NCI-H2107 (cell line): ENCODE results near the gene GALNTL6.

Experiments
- DNase-seq: peaks from one replicate; lab custom pipeline; 2025; lab: John Stamatoyannopoulos, UW

GALNTL6 gene

GRCh38 chr4:172989984-172990820, 1177.0 kb downstream of the GALNTL6 start:
- no peak for DNase-seq

DNA sequence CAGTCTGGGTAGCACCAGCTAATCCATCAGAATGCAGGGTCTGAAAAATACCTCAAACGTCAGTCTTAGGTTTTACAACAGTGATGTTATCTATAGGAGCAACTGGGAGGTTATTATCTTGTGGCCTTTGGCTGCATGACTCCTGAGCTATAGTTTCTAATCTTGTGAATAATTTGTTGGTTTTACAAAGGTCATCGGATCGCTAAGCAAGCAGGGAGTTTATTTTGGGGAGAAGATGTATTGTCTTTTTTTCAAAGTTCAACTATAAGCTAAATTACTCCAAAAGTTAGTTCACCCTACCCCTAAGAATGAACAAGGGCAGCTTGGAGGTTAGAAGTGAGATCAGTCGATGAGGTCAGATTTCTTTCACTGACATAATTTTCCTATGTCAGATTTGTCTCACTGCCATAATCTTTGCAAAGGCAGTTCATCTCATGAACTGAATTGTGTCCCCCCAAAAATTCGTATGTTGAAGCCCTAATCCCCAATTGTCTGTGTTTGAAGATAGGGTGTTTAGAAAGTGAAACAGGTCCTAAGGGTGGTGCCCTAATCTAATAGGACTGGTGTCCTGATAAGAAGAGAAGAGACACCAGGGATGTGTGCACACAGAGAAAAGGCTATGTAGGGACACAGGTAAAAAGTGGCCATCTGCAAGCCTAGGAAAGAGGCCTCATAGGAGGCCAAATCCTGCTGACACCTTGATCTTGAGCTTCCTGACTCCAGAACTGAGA, 1179.6 kb downstream of the GALNTL6 start:
- DNase-seq, result no peak

DNA sequence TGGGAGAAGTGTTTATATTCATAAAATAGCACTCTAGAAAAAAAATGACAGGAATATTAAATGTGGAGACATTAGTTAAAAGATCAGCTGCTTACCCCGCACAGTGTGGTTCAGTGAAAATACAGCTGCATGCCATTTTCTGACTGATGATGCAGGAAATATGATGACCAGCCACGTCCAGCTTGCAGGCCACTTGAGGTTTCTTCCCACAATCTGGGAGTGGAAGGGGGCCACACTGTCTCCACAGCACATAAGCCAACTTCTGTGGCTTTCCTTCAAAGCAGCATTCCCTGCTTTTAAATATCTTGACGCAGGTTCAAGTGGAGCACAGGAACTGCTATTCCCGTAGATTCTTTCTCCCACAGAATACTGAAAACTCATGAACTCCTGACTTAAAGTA, 1182.0 kb downstream of the GALNTL6 start:
- no peak for DNase-seq

GRCh38 chr4:172995704-172996103, 1182.5 kb downstream of the GALNTL6 start:
- DNase-seq, result no peak

DNA sequence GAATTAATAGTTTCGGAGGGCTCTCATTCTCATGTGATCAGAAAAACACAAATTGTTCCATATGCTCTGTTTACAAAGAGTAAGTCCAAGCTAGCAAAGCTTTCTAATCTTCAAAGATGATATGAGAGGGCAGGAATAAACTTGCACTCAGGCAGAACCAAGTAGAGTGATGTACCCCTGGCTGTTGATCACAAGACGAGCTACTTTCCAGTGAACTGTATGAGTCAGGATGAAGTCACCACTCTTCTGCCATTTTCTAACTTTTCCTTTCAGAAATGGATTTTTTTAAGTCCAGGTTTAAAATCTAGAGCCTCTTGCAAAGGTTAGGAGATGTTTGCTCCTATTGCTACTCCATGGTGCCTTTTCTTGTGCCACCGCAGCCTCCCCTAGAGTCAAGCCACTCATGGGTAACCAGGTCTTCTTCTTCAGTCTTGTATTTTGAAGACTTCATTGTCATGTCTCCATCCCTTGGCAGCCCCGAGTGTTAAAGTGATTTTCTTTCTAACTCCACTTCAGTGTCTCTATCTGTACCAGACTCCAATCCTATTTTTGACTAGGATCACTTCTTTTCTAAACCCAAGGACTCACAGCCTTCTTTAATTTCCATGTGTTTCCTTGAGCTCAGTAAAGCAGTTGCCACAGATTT, 1183.5 kb downstream of the GALNTL6 start:
- no peak for DNase-seq

DNA sequence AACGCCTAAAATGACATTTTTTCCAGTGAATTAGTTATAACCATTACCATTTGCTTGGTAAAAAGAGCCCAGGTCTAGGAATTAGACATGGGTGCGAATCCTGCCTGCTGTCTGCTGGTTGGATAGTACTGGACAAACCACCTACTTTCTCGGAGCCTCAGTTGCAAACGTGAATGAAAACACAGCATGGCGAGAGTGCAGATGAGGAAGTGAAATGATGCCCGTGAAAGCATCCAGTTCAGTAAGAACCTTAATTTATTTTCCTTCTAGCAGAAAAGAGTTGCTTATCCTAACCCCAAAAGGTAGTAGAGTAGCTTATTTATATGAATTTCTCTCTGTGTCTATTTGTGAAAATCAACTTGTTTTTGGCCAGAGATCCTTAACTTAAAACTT, 1184.0 kb downstream of the GALNTL6 start:
- DNase-seq, result no peak

DNA sequence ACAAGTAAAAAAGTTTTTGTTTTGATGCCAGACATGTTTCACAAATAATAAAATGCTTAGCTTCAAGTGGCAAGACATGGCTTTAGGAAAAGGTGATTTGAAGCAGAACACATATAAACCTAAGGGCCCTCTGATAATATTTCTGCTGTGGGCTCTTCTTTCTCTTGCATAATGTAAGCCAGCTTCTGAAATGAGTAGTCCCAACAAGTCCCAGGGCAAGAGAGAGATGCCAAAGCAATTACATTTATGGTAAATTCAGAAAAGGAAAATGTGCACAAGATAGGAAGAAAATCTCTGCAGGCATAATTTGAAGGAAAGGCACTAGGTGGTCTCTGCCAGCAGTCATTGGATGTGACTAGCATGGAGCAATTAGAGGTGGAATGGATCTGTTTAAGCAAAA, 1184.7 kb downstream of the GALNTL6 start:
- DNase-seq, result no peak

DNA sequence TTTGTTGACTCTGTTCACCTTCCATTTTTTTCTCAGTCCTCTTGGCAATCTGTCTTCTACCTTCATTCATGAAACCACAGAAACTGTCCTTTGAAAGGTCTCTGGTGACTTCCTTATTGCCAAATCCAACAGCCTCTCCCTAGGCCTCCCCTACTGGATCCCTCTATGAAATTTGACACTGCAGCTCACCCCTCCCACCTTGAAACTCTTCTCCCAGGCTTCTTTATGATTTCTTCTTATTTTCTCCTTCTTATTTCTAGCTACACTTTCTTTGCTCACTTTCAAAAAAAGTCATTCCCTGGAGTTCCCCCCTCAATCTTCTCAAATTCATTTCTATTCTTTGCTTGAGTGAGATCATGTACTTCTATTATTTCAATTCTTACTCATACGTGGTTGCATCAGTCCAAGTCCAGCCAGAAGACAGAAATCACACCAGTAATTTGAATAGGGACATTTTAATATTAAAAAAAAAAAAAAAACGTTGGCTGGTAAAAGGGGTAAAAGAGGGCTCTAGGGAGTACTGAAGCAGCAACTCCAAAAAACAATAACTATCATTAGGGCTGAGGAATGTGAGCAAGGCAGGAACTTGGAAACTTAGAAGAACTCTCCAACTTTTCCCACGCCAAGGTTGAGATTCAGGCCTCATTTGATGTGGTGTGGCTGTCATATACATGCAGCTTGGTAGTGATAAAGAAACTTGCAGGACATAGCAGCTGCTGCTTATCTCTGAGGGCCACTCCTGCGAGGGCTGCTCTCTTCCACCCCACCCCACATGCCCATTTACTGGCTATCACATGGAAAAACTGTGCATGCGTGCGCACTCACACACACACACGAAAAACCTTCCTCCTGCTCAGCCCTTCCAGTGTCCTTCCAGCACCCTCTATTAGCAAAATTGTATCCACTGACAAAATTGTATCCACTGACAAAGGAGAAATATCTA, 1185.6 kb downstream of the GALNTL6 start:
- no peak for DNase-seq

DNA sequence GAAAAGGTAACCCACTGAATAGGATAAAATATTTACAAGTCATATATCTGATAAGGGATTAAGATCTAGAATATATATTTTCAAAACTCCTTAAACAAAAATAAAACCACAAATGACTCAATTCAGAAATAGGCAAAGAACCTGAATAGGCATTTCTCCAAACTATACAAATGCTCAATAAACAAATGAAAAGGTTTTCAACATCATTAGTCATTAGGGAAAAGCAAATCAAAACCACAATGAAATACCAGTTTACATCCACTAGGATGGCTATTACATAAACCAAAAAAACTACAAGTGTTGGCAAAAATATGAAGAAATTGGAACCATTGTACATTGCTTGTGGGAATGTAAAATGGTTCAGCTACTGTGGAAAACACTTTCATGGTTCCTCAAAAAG, 1188.4 kb downstream of the GALNTL6 start:
- DNase-seq, result no peak

- no peak for DNase-seq
Measured at GRCh38 chr4:173002830-173003561, 1189.8 kb downstream of the GALNTL6 start.

DNA sequence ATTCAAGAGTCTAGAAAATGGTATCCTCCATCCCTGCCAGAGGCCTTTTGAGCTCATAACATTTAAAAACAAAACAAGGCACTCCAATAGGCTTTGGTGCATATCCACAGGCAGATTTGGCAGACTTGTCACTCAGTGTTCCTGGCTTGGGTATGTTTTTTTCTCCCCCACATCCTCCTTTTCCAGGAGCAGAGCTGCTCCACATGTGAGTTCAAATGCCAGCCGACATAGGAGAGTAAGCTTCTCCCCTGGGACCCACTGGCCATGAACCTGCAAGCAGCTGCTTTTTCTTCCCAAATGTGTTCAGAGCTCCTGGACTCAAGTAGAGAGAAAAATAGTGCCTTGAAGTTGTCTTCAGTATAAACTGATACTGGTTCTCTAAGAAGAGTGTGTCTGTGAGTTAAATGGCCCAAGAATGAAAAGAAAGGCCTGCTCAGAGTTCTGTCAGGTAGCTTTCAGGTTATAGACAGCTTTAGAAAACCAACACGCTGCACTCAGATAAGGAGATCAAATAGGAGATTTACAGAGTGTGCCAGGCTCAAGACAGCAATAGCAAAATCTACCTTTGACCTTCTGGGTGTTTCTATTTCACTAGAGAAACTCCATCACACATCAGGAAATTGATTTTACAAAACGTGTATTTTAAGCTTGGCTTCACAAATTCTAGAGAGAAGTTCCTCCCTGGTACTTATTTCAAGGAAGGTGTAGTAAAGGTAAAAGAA, 1192.9 kb downstream of the GALNTL6 start:
- DNase-seq, result peak; percentile 36

- DNase-seq, result no peak
Measured at GRCh38 chr4:173008436-173008835, 1195.2 kb downstream of the GALNTL6 start.

GRCh38 chr4:173009129-173009823, 1196.1 kb downstream of the GALNTL6 start:
- DNase-seq, result no peak

- no peak for DNase-seq
Measured at GRCh38 chr4:173012608-173013007, 1199.4 kb downstream of the GALNTL6 start.

DNA sequence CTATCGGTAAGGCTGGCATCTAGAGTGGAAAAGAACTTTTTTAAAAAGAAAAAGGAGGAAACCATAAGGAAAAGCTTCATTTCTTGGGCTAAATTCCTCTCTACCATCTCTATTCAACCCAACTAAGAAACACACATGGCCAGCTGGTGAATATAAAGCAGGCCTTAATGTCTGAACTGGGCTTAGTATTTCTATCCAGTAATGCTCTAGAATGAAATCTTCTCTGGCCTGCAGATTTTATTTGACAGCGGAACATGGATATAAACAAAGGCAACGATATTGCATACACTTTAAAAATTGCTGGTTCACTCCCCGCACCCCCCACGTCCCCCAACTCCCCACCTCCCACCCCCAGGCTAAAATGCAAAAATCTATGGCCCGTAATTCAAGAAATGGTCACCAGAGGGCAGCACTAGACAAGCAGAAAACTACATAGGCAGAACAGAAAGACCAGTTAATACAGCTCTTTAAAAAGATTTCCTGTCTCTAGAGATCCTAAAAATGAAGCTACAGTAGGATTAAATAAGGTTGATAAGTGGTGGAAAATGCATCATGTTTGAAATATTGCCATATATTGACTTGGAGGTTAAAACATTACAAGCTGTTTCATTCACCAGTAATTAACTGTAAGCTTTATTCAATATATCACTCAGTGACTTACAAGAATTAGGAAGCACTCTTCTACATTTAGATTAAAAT, 1200.2 kb downstream of the GALNTL6 start:
- no peak for DNase-seq

DNA sequence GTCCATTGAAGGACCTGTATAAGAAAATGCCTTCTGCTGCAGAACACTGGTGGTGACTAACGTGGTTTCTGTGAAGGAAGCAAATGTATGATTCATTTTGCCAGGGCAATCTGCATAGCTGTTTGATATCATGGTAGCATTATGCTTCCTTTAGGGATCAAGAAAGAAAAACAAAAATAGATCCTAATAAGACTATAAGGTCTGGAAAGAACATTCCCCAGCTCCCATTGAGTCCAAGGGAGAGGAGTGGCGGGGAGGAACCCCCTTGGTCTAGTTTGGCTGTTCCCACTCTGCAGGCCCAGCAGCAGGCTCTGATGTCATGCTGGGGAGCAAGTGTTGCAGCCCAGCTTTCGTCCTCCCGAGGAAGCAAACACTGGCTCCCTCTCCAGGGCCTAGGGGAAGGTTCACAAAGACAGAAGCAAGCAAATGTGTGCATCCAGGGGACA, 1200.9 kb downstream of the GALNTL6 start:
- peak; percentile 7 for DNase-seq

GRCh38 chr4:173014836-173015235, 1201.6 kb downstream of the GALNTL6 start:
- no peak for DNase-seq

GRCh38 chr4:173017802-173018201, 1204.6 kb downstream of the GALNTL6 start:
- DNase-seq, result no peak

DNA sequence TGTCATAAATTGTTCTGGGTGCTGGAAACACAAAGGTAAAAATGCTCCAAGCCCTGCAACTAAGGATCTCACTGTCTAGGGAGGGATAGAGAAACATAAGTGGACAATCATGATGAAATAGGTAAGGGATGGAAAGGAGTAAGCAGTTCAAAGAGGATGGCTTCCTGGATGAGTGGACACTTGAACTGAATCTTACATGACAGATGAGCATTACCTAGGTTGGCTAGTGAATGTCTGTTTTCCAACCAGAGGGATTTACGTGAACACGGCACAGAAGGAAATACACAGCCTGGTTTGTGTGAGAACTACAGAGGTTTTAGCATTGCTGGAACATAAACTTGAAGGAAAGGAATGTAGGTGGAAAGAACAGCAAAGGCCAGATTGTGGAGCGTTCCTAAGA, 1205.2 kb downstream of the GALNTL6 start:
- no peak for DNase-seq
